ENCODE results near the gene PCDHB16.
"Not testable (repeated sequence)": the region's sequence is repeated elsewhere in the genome, so short reads cannot be mapped to it uniquely, and the experiment has no call there.

Gene PCDHB16

DNA sequence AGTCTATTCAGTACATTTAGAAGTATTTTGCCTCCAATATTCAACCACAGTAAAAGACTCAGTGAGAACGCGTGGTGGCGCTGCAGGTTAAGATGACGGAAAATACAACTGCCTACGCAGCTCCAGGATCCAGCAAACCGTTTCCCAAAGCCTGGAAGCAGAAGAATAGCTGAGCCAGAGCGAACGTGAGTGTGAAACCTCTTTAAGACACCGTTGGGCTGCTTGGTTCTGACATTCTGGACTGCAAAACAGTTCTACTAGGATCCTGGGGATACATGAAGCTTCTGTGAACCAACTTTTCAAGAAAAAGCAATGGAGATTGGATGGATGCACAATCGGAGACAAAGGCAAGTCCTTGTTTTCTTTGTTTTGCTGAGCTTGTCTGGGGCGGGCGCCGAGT is at the start of gene PCDHB16:
PCDHB16 (plus strand) TSS at position 140 of the 400 bp plus-strand sequence; CDS start at position 313, 173 bp downstream.
- DNase-seq: peak; percentile 41

GRCh38 chr5:141135030-141135717 is 47.0 kb upstream of the PCDHB16 start, which contains the start of gene PCDHB5:
Gene PCDHB5 (plus strand): TSS chr5:141135206. CDS start chr5:141135435, 229 bp downstream.
- DNase-seq: no peak

DNA sequence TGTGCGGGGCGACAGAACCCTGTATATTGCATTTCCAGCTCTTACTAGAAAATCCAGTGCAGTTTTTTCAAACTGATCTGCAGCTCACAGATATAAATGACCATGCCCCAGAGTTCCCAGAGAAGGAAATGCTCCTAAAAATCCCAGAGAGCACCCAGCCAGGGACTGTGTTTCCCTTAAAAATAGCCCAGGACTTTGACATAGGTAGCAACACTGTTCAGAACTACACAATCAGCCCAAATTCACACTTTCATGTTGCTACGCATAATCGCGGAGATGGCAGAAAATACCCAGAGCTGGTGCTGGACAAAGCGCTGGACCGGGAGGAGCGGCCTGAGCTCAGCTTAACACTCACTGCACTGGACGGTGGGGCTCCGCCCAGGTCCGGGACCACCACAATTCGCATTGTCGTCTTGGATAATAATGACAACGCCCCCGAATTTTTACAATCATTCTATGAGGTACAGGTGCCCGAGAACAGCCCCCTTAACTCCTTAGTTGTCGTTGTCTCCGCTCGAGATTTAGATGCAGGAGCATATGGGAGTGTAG is 46.4 kb upstream of the PCDHB16 start:
- no peak for DNase-seq

GRCh38 chr5:141137346-141137745 is 44.8 kb upstream of the PCDHB16 start:
- DNase-seq: not testable (repeated sequence)

DNA sequence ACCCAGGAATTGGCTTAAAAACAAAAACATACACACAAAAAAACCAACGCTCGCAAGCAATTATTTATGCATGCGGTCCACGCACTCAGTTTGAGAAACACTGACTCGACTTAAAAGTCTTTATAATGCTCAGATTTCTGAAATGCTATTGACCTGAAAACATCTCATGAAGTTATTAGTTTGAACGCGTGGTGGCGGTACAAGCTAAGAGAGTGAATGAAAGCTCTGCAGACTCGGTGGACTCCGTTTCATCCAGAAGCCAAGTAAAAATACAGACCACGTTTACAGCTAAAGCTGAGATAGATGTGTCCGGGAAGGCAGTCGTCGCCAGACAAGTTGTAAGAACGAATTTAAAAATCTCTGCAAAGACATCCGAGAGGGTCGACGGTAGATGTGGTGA is 32.4 kb upstream of the PCDHB16 start, which contains the start of gene PCDHB6:
PCDHB6 (plus strand) TSS at position 246 of the 400 bp plus-strand sequence. CDS start 201 bp downstream, outside the sequence.
- DNase-seq: no peak

DNA sequence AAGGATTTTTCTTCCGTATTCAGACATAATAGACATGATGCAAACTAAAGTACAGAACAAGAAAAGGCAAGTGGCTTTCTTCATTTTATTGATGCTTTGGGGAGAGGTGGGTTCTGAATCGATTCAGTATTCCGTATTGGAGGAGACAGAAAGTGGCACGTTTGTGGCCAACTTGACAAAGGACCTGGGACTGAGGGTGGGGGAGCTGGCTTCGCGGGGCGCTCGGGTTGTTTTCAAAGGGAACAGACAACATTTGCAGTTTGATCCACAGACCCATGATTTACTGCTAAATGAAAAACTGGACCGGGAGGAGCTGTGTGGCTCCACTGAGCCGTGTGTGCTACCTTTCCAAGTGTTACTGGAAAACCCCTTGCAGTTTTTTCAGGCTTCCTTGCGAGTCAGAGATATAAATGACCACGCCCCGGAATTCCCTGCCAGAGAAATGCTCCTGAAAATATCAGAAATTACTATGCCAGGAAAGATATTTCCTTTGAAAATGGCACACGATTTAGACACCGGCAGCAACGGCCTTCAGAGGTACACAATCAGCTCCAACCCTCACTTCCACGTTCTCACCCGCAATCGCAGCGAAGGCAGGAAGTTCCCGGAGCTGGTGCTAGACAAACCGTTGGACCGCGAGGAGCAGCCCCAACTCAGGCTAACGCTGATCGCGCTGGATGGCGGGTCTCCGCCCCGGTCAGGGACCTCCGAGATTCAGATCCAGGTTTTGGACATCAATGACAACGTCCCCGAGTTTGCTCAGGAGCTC is 31.8 kb upstream of the PCDHB16 start:
- DNase-seq: no peak

- no peak for DNase-seq
Observed at GRCh38 chr5:141150993-141151325, 31.2 kb upstream of the PCDHB16 start.

DNA sequence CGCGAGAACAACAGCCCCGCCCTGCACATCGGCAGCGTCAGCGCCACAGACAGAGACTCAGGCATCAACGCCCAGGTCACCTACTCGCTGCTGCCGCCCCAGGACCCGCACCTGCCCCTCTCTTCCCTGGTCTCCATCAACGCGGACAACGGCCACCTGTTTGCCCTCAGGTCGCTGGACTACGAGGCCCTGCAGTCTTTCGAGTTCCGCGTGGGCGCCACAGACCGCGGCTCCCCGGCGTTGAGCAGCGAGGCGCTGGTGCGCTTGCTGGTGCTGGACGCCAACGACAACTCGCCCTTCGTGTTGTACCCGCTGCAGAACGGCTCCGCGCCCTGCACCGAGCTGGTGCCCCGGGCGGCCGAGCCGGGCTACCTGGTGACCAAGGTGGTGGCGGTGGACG is 30.6 kb upstream of the PCDHB16 start:
- DNase-seq: not testable (repeated sequence)

DNA sequence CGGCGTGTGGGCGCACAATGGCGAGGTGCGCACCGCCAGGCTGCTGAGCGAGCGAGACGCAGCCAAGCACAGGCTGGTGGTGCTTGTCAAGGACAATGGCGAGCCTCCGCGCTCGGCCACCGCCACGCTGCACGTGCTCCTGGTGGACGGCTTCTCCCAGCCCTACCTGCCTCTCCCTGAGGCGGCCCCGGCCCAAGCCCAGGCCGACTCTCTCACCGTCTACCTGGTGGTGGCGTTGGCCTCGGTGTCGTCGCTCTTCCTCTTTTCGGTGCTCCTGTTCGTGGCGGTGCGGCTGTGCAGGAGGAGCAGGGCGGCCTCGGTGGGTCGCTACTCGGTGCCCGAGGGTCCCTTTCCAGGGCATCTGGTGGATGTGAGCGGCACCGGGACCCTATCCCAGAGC is 30.1 kb upstream of the PCDHB16 start:
- not testable (repeated sequence) for DNase-seq

DNA sequence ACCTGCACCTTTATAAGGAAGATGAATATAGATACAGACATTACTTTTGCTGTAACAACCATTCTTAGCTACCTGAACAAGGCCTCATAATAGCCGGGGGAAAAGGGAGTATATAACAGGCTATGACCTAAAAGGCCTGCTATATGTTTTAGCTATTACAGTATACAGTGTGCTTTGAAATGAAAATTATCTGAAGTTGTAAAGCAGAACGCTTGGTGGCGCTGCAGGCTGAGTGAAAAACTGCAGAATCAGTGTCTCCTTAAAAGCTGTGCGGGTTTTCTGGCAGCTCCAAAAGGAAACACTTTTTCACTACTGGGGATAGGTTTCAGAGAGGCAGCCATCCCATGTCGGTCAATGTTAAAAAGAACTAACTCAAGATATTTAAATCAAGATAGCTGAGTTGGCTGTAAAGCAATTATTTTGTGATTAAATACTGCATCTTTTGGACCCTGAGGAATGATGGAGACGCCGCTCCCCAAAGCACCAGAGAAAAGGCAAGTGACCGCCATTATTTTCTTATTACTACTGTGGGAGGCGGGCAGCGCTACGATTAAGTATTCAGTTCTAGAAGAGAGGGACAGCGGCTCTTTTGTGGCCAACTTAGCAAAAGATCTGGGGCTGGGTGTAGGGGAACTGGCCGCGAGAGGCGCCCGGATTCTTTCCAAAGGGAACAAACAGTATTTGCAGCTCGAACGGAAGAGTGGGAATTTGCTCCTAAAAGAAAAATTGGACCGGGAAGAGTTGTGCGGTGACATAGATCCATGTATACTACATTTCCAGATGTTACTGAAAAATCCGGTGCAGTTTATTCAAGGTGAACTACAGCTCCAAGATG is 26.4 kb upstream of the PCDHB16 start:
- DNase-seq: no peak

DNA sequence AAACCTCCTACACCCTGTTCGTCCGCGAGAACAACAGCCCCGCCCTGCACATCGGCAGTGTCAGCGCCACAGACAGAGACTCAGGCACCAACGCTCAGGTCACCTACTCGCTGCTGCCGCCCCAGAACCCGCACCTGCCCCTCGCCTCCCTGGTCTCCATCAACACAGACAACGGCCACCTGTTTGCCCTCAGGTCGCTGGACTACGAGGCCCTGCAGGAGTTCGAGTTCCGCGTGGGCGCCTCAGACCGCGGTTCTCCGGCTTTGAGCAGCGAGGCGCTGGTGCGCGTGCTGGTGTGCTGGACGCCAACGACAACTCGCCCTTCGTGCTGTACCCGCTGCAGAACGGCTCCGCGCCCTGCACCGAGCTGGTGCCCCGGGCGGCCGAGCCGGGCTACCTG is 24.8 kb upstream of the PCDHB16 start:
- DNase-seq: not testable (repeated sequence)

DNA sequence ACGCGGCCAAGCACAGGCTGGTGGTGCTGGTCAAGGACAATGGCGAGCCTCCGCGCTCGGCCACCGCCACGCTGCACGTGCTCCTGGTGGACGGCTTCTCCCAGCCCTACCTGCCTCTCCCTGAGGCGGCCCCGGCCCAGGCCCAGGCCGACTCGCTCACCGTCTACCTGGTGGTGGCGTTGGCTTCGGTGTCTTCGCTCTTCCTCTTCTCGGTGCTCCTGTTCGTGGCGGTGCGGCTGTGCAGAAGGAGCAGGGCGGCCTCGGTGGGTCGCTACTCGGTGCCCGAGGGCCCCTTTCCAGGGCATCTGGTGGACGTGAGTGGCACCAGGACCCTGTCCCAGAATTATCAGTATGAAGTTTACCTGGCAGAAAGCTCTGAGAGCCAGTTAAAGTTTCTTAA is 24.3 kb upstream of the PCDHB16 start:
- DNase-seq: not testable (repeated sequence)

- no peak for DNase-seq
Observed at GRCh38 chr5:141172381-141173204, 9.6 kb upstream of the PCDHB16 start, which contains the start of gene PCDHB7. Gene PCDHB7 (plus strand): TSS chr5:141172644. CDS start chr5:141172836, 192 bp downstream.

GRCh38 chr5:141174291-141175104 is 7.7 kb upstream of the PCDHB16 start:
- DNase-seq: not testable (repeated sequence)

GRCh38 chr5:141175933-141176332 is 6.3 kb upstream of the PCDHB16 start:
- no peak for DNase-seq

GRCh38 chr5:141177577-141178191 is 4.5 kb upstream of the PCDHB16 start, which contains the start of gene PCDHB8:
Gene PCDHB8 (plus strand): TSS chr5:141177790. CDS start chr5:141178035, 245 bp downstream.
- DNase-seq: not testable (repeated sequence)

DNA sequence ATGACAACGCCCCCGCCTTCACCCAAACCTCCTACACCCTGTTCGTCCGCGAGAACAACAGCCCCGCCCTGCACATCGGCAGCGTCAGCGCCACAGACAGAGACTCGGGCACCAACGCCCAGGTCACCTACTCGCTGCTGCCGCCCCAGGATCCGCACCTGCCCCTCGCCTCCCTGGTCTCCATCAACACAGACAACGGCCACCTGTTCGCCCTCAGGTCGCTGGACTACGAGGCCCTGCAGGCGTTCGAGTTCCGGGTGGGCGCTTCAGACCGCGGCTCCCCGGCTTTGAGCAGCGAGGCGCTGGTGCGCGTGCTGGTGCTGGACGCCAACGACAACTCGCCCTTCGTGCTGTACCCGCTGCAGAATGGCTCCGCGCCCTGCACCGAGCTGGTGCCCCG is 2.8 kb upstream of the PCDHB16 start:
- not testable (repeated sequence) for DNase-seq

GRCh38 chr5:141179876-141180275 is 2.3 kb upstream of the PCDHB16 start:
- not testable (repeated sequence) for DNase-seq

DNA sequence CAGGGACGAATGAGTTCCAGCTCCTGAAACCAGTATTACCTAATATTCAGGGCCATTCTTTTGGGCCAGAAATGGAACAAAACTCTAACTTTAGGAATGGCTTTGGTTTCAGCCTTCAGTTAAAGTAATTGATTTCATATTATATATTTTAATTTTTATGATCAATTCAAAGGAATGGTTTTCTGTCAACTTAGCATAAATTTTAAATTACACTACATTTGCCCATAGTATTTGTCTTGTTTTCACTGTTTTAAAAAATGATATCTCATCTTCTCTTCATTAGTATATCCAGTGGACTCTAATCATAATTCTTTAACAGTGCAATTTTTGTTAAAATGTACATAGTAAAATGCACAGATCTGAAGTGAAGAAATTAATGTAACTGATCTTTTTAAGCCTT is 1.9 kb upstream of the PCDHB16 start:
- DNase-seq: no peak
